Astrocyte of the spinal cord (primary cell): ENCODE results near the gene ST3GAL3.
"Not testable (repeated sequence)": the region's sequence is repeated elsewhere in the genome, so short reads cannot be mapped to it uniquely, and the experiment has no call there.

Source experiments
- DNase-seq: peaks from one replicate; pipeline ENCODE4 v3.0.0; 2011; ENCODE audit warnings: low read depth, low spot score
- H3K4me3 ChIP-seq: 2 replicates; pipeline ENCODE4 v1.5.1; 2011; ENCODE audit warnings: low read depth, mild to moderate bottlenecking, low read length, moderate library complexity
- CTCF ChIP-seq: IDR thresholded peaks from 2 replicates; pipeline ENCODE4 v1.5.1; 2012; ENCODE audit warnings: low read depth, mild to moderate bottlenecking, low read length, inconsistent platforms
- in situ Hi-C: cut with HindIII; loops from 2 replicates; pipeline ENCODE4 v1.10.0; 2017; ENCODE audit warnings: low sequenced_read_pairs

The ST3GAL3 gene

GRCh38 chr1:43770111-43770510 lies 62.8 kb downstream of the ST3GAL3 start:
- no peak for TF ChIP-seq CTCF
- DNase-seq, result no peak
- H3K4me3 ChIP-seq, result no peak overlapping the region
- in situ Hi-C loops, result no loop called here

GRCh38 chr1:43772978-43773377 lies 65.6 kb downstream of the ST3GAL3 start:
- no peak overlapping the region for H3K4me3 ChIP-seq
- no peak for DNase-seq
- in situ Hi-C loops, result no loop called here
- no peak for TF ChIP-seq CTCF

GRCh38 chr1:43773821-43774220 lies 66.5 kb downstream of the ST3GAL3 start:
- in situ Hi-C loops, result no loop called here
- no peak for TF ChIP-seq CTCF
- DNase-seq, result no peak

GRCh38 chr1:43774359-43774758 lies 67.0 kb downstream of the ST3GAL3 start:
- no peak overlapping the region for H3K4me3 ChIP-seq
- in situ Hi-C loops, result no loop called here
- DNase-seq, result peak; percentile 46
- no peak for TF ChIP-seq CTCF

More at GRCh38 chr1:43773821-43774220, 66.5 kb downstream of the ST3GAL3 start:
- H3K4me3 ChIP-seq, result no peak overlapping the region

- TF ChIP-seq CTCF, result no peak
- no peak overlapping the region for H3K4me3 ChIP-seq
- peak; percentile 77 for DNase-seq
- in situ Hi-C loops, result no loop called here
These were observed 68.9 kb downstream of the ST3GAL3 start for GRCh38 chr1:43776043-43776761.

GRCh38 chr1:43777916-43778315 lies 70.6 kb downstream of the ST3GAL3 start:
- in situ Hi-C loops, H3K4me3 ChIP-seq, DNase-seq: not testable (repeated sequence)

- H3K4me3 ChIP-seq, result no peak overlapping the region
- no peak for TF ChIP-seq CTCF
- DNase-seq, result no peak
- in situ Hi-C loops, result no loop called here
These were observed 71.9 kb downstream of the ST3GAL3 start for GRCh38 chr1:43779266-43779665.
